ENCODE measurements around the gene ZBTB7C.

DNA sequence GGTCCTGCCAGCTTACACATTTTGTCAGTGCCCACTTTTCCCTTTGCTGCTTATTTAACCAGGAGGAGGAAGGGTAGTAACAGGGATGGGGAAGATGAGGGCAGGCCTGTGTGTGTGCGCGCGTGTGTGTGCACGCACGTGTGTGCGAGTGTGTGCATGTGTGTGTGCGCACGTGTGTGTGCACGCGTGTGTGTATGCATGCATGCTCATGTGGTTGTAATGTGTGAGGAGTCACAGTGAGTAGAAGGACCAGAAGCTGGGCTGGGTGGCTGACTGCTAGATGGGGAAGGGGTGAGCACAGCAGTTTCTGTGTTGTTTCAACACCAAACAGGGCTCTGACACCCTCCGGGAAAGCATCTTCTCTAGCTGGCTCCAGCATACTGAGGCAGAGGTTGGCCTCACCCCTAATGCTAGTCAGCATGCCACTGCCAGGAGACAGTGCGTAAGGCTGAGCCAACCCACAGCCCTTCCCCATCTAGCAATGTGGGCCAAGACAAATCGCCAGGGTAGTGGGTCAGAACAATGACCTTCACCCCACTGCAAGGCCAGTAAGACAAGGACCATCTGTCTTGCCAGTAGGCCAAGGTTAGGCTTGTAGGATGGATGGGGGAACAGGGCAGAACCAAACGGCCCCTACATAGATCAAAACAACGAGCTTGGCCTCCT, 260.0 kb downstream of the ZBTB7C start:
- TF ChIP-seq, protein P1, sequence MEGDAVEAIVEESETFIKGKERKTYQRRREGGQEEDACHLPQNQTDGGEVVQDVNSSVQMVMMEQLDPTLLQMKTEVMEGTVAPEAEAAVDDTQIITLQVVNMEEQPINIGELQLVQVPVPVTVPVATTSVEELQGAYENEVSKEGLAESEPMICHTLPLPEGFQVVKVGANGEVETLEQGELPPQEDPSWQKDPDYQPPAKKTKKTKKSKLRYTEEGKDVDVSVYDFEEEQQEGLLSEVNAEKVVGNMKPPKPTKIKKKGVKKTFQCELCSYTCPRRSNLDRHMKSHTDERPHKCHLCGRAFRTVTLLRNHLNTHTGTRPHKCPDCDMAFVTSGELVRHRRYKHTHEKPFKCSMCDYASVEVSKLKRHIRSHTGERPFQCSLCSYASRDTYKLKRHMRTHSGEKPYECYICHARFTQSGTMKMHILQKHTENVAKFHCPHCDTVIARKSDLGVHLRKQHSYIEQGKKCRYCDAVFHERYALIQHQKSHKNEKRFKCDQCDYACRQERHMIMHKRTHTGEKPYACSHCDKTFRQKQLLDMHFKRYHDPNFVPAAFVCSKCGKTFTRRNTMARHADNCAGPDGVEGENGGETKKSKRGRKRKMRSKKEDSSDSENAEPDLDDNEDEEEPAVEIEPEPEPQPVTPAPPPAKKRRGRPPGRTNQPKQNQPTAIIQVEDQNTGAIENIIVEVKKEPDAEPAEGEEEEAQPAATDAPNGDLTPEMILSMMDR (IDR thresholded peaks at IDR 0.05) = no peak
- no peak for TF ChIP-seq EP300 (IDR thresholded peaks at IDR 0.05; ENCODE audit: borderline replicate concordance in 1 of 2, low read depth in 1 of 2, low read length in 1 of 2)
- no peak for TF ChIP-seq YY1 (IDR thresholded peaks at IDR 0.05; ENCODE audit: low read depth)
- no peak for TF ChIP-seq FOXM1 (IDR thresholded peaks at IDR 0.05; ENCODE audit: low read depth)
- TF ChIP-seq RCOR1 (IDR thresholded peaks at IDR 0.05; ENCODE audit: low read length) = no peak
- TF ChIP-seq TAF1 (IDR thresholded peaks at IDR 0.05; ENCODE audit: borderline replicate concordance, low read depth, low read length) = no peak
- TF ChIP-seq EZH2phosphoT487 (IDR thresholded peaks at IDR 0.05; ENCODE audit: borderline replicate concordance, low read depth) = no peak
- TF ChIP-seq, protein P2, sequence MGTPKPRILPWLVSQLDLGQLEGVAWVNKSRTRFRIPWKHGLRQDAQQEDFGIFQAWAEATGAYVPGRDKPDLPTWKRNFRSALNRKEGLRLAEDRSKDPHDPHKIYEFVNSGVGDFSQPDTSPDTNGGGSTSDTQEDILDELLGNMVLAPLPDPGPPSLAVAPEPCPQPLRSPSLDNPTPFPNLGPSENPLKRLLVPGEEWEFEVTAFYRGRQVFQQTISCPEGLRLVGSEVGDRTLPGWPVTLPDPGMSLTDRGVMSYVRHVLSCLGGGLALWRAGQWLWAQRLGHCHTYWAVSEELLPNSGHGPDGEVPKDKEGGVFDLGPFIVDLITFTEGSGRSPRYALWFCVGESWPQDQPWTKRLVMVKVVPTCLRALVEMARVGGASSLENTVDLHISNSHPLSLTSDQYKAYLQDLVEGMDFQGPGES (IDR thresholded peaks at IDR 0.05; ENCODE audit: low read depth, low read length) = no peak
- TF ChIP-seq, protein P3, sequence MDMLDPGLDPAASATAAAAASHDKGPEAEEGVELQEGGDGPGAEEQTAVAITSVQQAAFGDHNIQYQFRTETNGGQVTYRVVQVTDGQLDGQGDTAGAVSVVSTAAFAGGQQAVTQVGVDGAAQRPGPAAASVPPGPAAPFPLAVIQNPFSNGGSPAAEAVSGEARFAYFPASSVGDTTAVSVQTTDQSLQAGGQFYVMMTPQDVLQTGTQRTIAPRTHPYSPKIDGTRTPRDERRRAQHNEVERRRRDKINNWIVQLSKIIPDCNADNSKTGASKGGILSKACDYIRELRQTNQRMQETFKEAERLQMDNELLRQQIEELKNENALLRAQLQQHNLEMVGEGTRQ (IDR thresholded peaks at IDR 0.05; ENCODE audit: borderline replicate concordance, low read depth, low read length) = no peak

Measured in SK-N-SH (cell line).